ENCODE results near the gene PIF1. TPM values are rescaled to one million over a fixed set of nuclear protein-coding genes. Genes with fewer than 3 reads are reported as not detected.
A peak's percentile ranks its signal among the peaks of the same experiment; 100 is the strongest.

The PIF1 gene
- total RNA-seq, 1 donor = 6.2 TPM

DNA sequence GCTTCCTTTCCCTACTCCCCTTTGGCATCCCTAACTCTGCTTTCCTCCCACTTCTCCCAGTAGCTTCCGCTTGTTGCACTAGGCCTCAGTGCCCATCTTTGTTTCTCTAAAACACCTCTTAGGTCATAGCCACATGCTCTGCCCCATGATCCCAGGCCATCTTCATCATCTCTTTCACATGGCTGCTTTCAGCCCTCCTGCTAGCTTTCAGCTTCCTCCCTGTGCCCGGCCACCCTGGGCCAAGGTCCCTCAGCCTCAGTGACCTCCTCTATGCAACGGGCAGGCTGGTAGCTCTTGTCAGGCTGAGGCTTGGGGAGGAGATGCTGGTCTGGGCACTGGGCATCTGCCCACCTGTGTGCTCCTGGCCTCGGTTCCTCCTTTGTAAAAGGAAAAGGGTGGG lies 18.5 kb upstream of the PIF1 start:
- peak overlapping the region; percentile 58 for H3K4me3 ChIP-seq (ENCODE audit: insufficient read depth, low read length)
- DNase-seq (ENCODE audit: insufficient read length, low spot score, missing footprints) = no peak
- peaks cover 9% of the 10 kb centered on the region for H3K36me3 ChIP-seq (ENCODE audit: insufficient read depth, low read length)
- H3K4me1 ChIP-seq (ENCODE audit: insufficient read depth, low read length) = peaks cover 39% of the 10 kb centered on the region
- H3K4me2 ChIP-seq (ENCODE audit: insufficient read depth, low read length) = peak overlapping the region; percentile 98
- H3K79me2 ChIP-seq (ENCODE audit: insufficient read depth, low read length) = peaks cover 73% of the 10 kb centered on the region
- H2AFZ ChIP-seq (ENCODE audit: low read length) = no peak overlapping the region
- no peaks in the 10 kb centered on the region for H3K9me3 ChIP-seq (ENCODE audit: low read depth, low read length)
- TF ChIP-seq, protein P1, sequence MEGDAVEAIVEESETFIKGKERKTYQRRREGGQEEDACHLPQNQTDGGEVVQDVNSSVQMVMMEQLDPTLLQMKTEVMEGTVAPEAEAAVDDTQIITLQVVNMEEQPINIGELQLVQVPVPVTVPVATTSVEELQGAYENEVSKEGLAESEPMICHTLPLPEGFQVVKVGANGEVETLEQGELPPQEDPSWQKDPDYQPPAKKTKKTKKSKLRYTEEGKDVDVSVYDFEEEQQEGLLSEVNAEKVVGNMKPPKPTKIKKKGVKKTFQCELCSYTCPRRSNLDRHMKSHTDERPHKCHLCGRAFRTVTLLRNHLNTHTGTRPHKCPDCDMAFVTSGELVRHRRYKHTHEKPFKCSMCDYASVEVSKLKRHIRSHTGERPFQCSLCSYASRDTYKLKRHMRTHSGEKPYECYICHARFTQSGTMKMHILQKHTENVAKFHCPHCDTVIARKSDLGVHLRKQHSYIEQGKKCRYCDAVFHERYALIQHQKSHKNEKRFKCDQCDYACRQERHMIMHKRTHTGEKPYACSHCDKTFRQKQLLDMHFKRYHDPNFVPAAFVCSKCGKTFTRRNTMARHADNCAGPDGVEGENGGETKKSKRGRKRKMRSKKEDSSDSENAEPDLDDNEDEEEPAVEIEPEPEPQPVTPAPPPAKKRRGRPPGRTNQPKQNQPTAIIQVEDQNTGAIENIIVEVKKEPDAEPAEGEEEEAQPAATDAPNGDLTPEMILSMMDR (IDR thresholded peaks at IDR 0.05; ENCODE audit: extremely low read depth, low read depth, low read length) = no peak
- H3K27me3 ChIP-seq (ENCODE audit: insufficient read depth, low read length) = no peaks in the 10 kb centered on the region
- H4K20me1 ChIP-seq (ENCODE audit: insufficient read depth, low read length) = peaks cover 41% of the 10 kb centered on the region
- H3K27ac ChIP-seq (ENCODE audit: low read depth, low read length) = peak overlapping the region; percentile 15

DNA sequence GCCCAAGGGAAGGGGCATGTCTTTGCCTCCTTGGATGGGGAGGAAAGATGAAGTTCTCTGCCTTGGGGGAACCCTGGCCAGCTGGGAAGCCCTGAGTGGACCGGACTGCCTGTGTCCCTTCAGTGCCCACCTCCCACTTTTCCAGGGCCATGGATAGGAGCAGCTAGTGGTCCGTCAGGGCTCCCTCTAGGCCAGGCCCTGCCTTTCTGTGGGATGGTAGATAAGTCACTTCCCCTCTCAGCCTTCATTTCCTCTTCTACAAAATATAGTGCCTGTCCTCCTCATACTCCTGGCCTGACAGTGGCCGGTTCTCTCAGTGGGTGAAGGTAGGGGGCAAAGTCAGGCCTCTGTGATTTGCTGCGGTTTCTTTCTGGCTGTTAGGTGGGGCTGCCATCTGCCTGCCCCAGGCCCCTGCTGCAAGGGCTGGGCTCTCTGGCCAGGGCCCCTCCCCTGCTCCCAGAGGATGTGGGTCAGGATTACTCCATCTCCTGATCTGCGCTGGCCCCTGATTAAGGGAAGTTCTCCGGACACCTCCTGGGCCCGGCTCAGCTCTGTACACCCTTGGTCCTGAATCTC lies 17.6 kb upstream of the PIF1 start:
- DNase-seq (ENCODE audit: insufficient read length, low spot score, missing footprints) = peak; percentile 97
- no peaks in the 10 kb centered on the region for H3K9me3 ChIP-seq (ENCODE audit: low read depth, low read length)
- peak overlapping the region; percentile 98 for H3K4me2 ChIP-seq (ENCODE audit: insufficient read depth, low read length)
- H3K4me3 ChIP-seq (ENCODE audit: insufficient read depth, low read length) = peak overlapping the region; percentile 97
- H4K20me1 ChIP-seq (ENCODE audit: insufficient read depth, low read length) = peaks cover 37% of the 10 kb centered on the region
- TF ChIP-seq, protein P1 (IDR thresholded peaks at IDR 0.05; ENCODE audit: extremely low read depth, low read depth, low read length) = no peak
- H3K4me1 ChIP-seq (ENCODE audit: insufficient read depth, low read length) = peaks cover 39% of the 10 kb centered on the region
- H3K36me3 ChIP-seq (ENCODE audit: insufficient read depth, low read length) = no peaks in the 10 kb centered on the region
- H3K79me2 ChIP-seq (ENCODE audit: insufficient read depth, low read length) = peaks cover 64% of the 10 kb centered on the region
- H3K27ac ChIP-seq (ENCODE audit: low read depth, low read length) = peak overlapping the region; percentile 78
- peak overlapping the region; percentile 62 for H2AFZ ChIP-seq (ENCODE audit: low read length)
- no peaks in the 10 kb centered on the region for H3K27me3 ChIP-seq (ENCODE audit: insufficient read depth, low read length)

DNA sequence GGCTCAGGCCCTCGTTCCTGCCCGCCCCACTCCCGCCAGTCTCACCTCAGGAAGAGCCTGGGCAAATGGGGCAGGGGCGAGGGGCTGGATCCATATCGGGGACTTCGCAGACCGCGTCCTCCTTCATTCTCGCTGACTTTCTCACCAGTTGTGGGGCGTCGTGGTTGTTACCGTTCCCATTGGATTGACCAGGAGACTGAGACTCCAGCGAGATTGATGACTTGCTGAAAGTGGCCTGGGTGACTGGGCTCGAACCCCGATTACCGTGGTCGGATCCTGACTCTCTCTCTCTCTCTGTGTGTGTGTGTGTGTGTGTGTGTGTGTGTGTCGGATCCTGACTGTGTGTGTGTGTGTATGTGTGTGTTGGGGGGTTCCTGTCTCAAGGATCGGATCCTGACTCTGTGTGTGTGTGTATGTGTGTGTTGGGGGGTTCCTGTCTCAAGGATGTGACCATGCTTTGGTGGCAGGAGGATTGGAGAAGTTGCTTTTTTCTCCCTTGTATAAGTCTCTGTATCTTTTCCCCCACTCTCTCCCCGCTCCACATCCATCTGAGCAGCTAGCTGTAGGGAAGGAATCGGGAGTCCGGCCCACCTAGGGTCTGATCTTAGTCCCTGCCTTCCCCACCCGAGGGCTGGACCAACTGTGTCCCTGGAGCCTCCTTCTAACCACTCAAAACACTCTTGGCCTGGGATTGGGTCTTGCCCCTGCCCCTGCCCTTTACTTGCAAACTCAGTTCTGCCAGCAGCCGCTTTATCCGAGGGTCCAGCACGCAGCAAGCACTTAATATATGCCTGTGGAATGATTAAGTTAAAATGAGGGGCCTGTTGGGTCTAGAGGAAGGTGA lies 16.9 kb upstream of the PIF1 start:
- Histone ChIP-seq H3K9me3 (ENCODE audit: low read depth, low read length) (no peaks in the 10 kb centered on the region), H4K20me1 (ENCODE audit: insufficient read depth, low read length) (peaks cover 30% of the 10 kb centered on the region), H3K4me2 (ENCODE audit: insufficient read depth, low read length) (peak overlapping the region; percentile 98), H3K27me3 (ENCODE audit: insufficient read depth, low read length) (no peaks in the 10 kb centered on the region), H3K4me1 (ENCODE audit: insufficient read depth, low read length) (peaks cover 39% of the 10 kb centered on the region), H3K4me3 (ENCODE audit: insufficient read depth, low read length) (peak overlapping the region; percentile 97), H2AFZ (ENCODE audit: low read length) (peak overlapping the region; percentile 62), H3K36me3 (ENCODE audit: insufficient read depth, low read length) (no peaks in the 10 kb centered on the region), H3K27ac (ENCODE audit: low read depth, low read length) (peak overlapping the region; percentile 78), H3K79me2 (ENCODE audit: insufficient read depth, low read length) (peaks cover 56% of the 10 kb centered on the region)
- peak; percentile 93 for DNase-seq (ENCODE audit: insufficient read length, low spot score, missing footprints)
- TF ChIP-seq, protein P1 (IDR thresholded peaks at IDR 0.05; ENCODE audit: extremely low read depth, low read depth, low read length) = no peak

Measured in osteoblast (primary cell).